DOHH2 (cell line): ENCODE measurements around the gene HAPLN2.

Experiments
- H3F3A ChIP-seq: fragments of 200-600 bp; sonication (generic), shearing (Covaris generic); 2 replicates; pipeline ENCODE4 v1.6.0; 2016; ENCODE audit warnings: antibody characterized with exemption, mild to moderate bottlenecking; ENCODE audit not compliant: control insufficient read depth, insufficient read depth
- H3K27ac ChIP-seq: fragments of 200-600 bp; sonication (generic); 2 replicates; pipeline ENCODE4 v1.5.1; 2014; ENCODE audit warnings: low read depth, mild to moderate bottlenecking, low read length, moderate library complexity
- H3K27me3 ChIP-seq: fragments of 200-600 bp; sonication (generic); 2 replicates; pipeline ENCODE4 v1.6.1; 2014; ENCODE audit warnings: mild to moderate bottlenecking, low read length, mixed read lengths; ENCODE audit not compliant: control insufficient read depth
- H3K36me3 ChIP-seq: fragments of 200-600 bp; sonication (generic); 2 replicates; pipeline ENCODE4 v1.6.1; 2014; ENCODE audit warnings: mild to moderate bottlenecking, low read length, moderate library complexity, mixed read lengths; ENCODE audit not compliant: control insufficient read depth
- H3K4me1 ChIP-seq: fragments of 200-600 bp; sonication (generic); 2 replicates; pipeline ENCODE4 v1.6.1; 2014; ENCODE audit warnings: mild to moderate bottlenecking, low read length, mixed read lengths; ENCODE audit not compliant: control insufficient read depth
- H3K4me2 ChIP-seq: fragments of 200-600 bp; sonication (generic); 2 replicates; pipeline ENCODE4 v1.6.0; 2014; ENCODE audit warnings: mild to moderate bottlenecking, low read length, moderate library complexity
- H3K4me3 ChIP-seq: fragments of 200-600 bp; sonication (generic); 2 replicates; pipeline ENCODE4 v1.5.1; 2014; ENCODE audit warnings: mild to moderate bottlenecking, low read length, mixed read lengths
- H3K79me2 ChIP-seq: fragments of 200-600 bp; sonication (generic); 2 replicates; pipeline ENCODE4 v1.6.1; 2014; ENCODE audit warnings: mild to moderate bottlenecking, low read length, mixed read lengths; ENCODE audit not compliant: control insufficient read depth
- H3K9me2 ChIP-seq: fragments of 200-600 bp; sonication (generic); replicated peaks from 2 replicates; pipeline ENCODE4 v1.6.1; 2014; ENCODE audit warnings: mild to moderate bottlenecking, low read length, mixed read lengths; ENCODE audit not compliant: control insufficient read depth
- H3K9me3 ChIP-seq: fragments of 200-600 bp; sonication (generic); 2 replicates; pipeline ENCODE4 v1.6.1; 2014; ENCODE audit warnings: antibody characterized with exemption, low read length, mixed read lengths; ENCODE audit not compliant: control insufficient read depth, insufficient read depth
- H4K20me1 ChIP-seq: fragments of 200-600 bp; sonication (generic); 2 replicates; pipeline ENCODE4 v1.6.0; 2014; ENCODE audit warnings: low read depth, mild to moderate bottlenecking, antibody characterized with exemption, low read length, moderate library complexity; ENCODE audit not compliant: control insufficient read depth, insufficient read depth
- CTCF ChIP-seq: fragments of 200-600 bp; sonication (generic); IDR thresholded peaks from one replicate; pipeline ENCODE4 v1.5.1; 2014; ENCODE audit warnings: antibody characterized with exemption, mild to moderate bottlenecking, low read depth, low read length; ENCODE audit not compliant: poor library complexity, severe bottlenecking
- EZH2phosphoT487 ChIP-seq: fragments of 200-600 bp; sonication (generic); IDR thresholded peaks from 2 replicates; pipeline ENCODE4 v1.6.1; 2017; ENCODE audit warnings: borderline replicate concordance, mild to moderate bottlenecking, antibody characterized with exemption, low read length, moderate library complexity, mixed read lengths

Gene HAPLN2

GRCh38 chr1:156622581-156623297, 3.5 kb downstream of the HAPLN2 start:
- no peak for TF ChIP-seq EZH2phosphoT487
- TF ChIP-seq CTCF, result no peak
- no peaks in the 10 kb centered on the region for H4K20me1 ChIP-seq
- no peaks in the 10 kb centered on the region for H3K9me3 ChIP-seq
- H3K27me3 ChIP-seq, result peaks cover 53% of the 10 kb centered on the region
- H3K79me2 ChIP-seq, result no peaks in the 10 kb centered on the region
- no peaks in the 10 kb centered on the region for H3K36me3 ChIP-seq
- peaks cover 35% of the 10 kb centered on the region for H3K4me1 ChIP-seq
- peaks cover 12% of the 10 kb centered on the region for H3F3A ChIP-seq
- H3K9me2 ChIP-seq, result no peaks in the 10 kb centered on the region
- H3K27ac ChIP-seq, result no peak overlapping the region
- H3K4me3 ChIP-seq, result no peak overlapping the region
- H3K4me2 ChIP-seq, result no peak overlapping the region

GRCh38 chr1:156623946-156624813, 5.0 kb downstream of the HAPLN2 start:
- no peak for TF ChIP-seq EZH2phosphoT487
- peak; percentile 63 for TF ChIP-seq CTCF
- H3K4me3 ChIP-seq, result peak overlapping the region; percentile 54
- H3K9me2 ChIP-seq, result no peaks in the 10 kb centered on the region
- no peaks in the 10 kb centered on the region for H3K36me3 ChIP-seq
- H3K27ac ChIP-seq, result no peak overlapping the region
- H3K4me2 ChIP-seq, result peak overlapping the region; percentile 65
- peaks cover 14% of the 10 kb centered on the region for H3F3A ChIP-seq
- no peaks in the 10 kb centered on the region for H3K79me2 ChIP-seq
- peaks cover 49% of the 10 kb centered on the region for H3K27me3 ChIP-seq
- no peaks in the 10 kb centered on the region for H3K9me3 ChIP-seq
- H4K20me1 ChIP-seq, result no peaks in the 10 kb centered on the region
- peaks cover 44% of the 10 kb centered on the region for H3K4me1 ChIP-seq

- Histone ChIP-seq H3K27me3 (peaks cover 42% of the 10 kb centered on the region), H3K4me1 (peaks cover 50% of the 10 kb centered on the region), H3K4me3 (no peak overlapping the region), H3F3A (peaks cover 14% of the 10 kb centered on the region), H3K9me3 (no peaks in the 10 kb centered on the region), H3K27ac (no peak overlapping the region), H3K79me2 (no peaks in the 10 kb centered on the region), H4K20me1 (no peaks in the 10 kb centered on the region), H3K9me2 (no peaks in the 10 kb centered on the region), H3K36me3 (no peaks in the 10 kb centered on the region), H3K4me2 (peak overlapping the region; percentile 65)
- TF ChIP-seq CTCF (no peak), EZH2phosphoT487 (no peak)
Observed at GRCh38 chr1:156624814-156625435, 5.7 kb downstream of the HAPLN2 start.
